Fibroblast of skin of right quadriceps (primary cell): ENCODE results near the gene VARS2.

ENCODE experiments used
- DNase-seq: peaks from one replicate; pipeline ENCODE4 v3.0.0-alpha.2; 2013

VARS2 gene

DNA sequence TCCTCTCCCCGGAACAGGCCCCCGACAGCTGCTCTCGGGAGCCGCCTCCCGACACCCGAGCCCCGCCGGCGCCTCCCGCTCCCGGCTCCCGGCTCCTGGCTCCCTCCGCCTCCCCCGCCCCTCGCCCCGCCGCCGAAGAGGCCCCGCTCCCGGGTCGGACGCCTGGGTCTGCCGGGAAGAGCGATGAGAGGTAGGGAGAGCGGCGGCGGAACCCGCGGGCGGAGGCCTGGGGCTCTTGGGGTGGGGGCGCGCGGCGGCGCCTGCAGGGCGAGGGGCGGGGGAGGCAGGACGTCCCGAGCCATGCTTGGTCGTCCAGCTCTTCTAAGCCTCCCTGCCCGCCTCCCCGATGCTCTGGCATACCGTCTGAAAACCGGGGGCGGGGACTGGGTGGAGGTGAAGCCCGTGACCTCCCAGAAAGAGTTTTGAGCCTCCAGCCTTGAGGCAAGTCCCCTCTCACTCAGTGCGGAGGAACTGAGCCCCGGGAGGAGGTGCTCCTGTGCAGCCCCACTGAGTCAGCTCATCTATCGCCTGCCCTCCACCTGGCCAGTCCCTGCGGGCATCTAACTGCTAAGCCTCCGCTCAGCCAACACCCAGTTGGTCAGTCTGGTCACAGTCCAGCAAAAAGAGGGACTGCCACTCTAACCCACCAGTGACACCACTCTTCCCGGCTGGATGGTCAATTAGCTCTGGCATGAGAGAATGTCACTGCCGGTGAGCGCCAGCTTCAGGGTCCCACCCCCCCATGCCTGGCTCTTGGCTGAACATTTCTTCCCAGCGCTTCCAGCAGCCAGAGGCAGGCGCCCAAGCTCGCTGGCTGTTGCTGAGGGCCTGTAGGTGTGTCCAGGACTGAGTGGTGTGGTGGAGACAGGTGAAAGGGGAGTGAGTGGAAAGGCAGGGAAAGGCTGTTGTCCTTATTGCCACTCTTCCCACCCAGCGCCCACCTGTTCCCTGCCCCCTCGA is 29.2 kb upstream of the VARS2 start:
- DNase-seq: peak; percentile 29

- DNase-seq: peak; percentile 19
Measured at GRCh38 chr6:30885481-30885998, 28.5 kb upstream of the VARS2 start.

DNA sequence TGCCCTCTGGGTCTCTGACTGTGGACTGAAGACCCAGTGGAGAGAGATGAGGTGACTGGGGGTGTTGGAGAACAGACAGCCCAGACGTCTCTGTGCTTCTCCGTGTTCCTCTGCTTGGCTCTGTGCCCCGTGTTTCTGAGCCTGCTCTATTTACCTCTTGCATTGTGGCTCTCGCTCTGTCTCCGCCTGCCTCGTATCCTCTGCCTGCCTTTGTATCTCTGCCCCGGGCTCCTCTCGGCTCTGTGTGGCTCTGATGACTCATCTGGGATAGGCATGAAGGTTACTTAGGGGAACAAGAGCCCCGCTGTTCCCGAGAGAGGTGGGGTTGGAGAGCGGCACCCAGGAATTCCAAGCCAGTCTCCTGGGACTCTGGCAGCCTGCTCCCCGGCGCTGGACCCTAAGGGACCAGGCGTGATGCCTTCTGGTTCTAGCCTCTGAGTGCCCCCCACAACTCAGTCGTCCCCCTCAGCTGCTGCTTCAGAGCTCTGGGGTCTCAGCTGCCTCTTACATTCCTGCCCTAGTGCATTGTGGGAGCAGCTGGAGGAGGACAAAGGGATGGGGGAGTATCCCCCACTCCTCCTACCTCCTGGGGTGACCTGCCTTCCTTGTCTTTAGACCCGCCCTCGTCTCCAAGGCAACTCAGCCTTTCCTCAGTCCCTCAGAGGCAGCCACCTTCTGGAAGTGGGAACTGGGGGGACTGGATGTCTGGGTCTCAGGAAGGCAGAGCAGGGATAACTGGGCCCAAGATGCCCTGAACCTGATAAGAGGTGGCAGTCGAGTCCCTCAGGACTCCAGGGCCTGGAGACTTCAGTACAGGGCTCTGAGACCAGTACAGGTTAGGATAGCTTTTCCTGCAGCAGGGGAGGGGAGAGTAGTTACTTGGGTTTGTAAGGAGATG is 27.8 kb upstream of the VARS2 start:
- DNase-seq: peak; percentile 86

DNA sequence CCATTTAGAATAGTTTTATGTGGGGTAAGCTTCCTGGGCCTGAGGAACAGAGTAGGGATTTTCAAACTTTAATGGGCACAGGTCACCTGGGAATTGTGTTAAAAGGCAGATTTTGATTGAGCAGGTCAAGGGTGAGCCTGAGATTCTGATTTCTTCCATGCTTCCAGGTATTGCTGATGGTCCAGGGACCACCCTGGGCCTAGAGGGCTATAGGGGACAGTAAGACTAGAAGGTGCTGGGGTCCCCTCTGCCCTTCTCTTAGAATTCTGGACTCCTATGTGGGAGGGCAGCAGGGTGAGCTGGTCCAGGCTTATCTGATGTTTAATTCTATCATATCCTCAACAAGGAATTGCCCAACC is 27.2 kb upstream of the VARS2 start:
- DNase-seq: no peak

DNA sequence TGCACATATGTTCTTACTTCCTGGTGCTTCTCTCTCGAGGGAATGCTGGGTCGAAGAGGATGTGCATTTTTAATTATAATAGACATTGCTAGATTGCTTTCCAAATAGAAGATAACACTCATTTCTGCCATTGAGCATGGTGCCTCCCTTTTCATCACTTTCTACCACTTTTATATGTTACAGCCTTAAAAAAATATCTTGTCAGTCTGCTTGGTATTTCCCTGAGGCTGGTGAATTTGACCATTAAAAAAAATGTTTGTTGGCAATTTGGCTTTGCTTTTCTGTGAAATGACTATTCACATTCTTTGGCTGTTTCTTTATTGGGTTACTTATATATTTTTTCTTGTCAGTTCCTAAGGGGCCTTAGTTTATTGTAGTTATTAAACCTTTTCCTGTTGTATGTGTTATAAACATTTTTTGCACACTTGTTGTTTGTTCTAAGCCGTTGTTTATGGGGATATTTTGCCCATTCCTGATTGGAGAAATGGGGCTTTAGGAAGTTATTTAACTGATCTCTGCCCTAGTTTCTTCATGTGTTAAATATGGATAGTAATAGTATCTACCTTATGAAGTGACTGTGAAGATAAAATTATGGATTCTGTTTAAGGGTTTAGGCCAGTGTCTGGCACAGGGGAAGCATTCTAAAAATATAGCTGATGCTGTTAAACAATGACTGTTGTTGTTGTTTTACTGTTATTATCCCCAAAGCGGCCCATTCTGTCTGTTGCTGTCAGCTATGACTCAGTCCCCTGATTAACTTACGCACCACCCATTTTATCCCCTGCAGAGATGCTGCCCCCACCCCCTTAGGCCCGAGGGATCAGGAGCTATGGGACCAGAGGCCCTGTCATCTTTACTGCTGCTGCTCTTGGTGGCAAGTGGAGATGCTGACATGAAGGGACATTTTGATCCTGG is 25.9 kb upstream of the VARS2 start:
- DNase-seq: peak; percentile 52

GRCh38 chr6:30888816-30889495 is 25.1 kb upstream of the VARS2 start:
- no peak for DNase-seq

DNA sequence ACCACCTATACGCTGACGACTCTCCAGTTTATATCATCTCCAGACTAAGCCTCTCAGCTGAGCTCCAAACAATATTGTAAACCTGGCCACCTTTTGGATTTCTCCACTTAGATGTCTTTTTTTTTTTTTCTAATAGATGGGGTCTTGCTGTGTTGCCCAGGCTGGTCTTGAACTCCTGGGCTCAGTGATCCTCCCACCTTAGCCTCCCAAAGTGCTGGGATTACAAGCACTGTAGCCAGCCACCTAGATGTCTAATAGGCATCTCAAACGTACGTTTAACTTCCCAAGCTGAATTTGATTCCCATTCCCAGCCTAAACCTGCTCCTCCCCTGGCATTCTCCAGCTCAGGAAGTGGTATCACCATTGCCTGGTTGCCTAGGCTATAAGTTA is 24.5 kb upstream of the VARS2 start:
- DNase-seq: no peak

DNA sequence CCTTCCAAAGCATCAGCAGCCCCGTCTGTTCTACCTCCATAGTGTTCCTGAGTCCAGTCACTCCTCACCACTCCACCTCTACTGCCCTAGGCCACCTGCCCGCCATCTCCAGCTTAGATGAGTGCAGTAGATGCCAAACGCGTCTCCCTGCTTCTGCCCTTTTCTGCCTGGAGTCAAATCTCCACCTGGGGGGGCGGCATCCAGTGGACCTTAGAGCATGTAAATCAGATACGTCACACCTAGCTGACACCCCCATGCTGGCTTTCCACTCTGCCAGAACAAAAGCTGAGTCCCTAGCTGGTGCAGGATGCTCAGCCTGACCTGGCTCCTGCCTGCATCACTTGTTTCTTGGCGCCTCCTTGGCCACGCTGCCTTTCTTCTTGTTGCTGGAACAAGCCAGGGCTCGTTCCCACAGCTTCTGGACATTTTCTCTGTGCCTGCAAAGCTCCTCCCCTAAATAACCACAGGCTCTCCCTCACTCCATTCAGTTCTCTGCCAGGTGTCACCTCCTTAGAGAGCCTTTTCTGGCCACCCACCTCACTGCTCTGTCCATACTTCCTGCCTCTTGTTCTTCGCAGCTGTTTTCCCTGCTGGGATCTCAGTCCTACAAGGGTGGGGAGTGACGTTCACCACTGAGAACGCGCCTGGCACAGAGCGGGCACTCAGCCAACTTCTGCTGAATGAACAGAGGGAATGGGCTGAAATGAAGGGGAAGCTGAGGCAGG is 24.0 kb upstream of the VARS2 start:
- DNase-seq: no peak

DNA sequence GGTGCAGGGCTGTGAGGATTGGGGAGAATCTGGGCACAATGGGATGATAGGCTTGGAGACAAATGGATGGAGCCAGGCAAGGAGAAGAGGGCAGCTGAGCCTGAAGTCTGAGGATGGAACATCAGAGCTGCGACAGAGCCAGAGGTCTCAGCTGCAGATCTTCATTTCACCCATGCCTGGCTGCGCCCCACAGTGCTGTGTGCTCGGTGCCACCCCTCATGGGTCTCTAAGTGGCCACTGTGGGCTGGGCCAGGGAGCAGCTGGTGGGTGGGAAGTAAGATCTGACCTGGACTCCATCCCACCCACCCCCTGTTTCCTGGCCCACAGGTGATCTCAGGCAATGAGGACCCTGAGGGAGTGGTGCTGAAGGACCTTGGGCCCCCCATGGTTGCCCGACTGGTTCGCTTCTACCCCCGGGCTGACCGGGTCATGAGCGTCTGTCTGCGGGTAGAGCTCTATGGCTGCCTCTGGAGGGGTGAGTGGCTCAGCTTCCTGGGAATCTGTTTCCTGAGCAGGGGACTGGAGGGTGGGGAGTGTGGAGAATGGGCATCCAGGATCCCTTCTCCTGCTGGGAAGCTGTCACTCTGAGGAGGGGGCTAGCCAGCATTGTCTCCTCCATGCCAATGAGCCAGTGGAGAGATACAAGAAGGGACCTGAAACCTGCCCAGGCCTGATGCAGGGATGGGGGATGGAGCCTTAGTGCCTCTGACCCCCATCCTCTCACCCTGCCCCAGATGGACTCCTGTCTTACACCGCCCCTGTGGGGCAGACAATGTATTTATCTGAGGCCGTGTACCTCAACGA is 23.2 kb upstream of the VARS2 start:
- no peak for DNase-seq

GRCh38 chr6:30891450-30891723 is 22.7 kb upstream of the VARS2 start:
- DNase-seq: no peak

DNA sequence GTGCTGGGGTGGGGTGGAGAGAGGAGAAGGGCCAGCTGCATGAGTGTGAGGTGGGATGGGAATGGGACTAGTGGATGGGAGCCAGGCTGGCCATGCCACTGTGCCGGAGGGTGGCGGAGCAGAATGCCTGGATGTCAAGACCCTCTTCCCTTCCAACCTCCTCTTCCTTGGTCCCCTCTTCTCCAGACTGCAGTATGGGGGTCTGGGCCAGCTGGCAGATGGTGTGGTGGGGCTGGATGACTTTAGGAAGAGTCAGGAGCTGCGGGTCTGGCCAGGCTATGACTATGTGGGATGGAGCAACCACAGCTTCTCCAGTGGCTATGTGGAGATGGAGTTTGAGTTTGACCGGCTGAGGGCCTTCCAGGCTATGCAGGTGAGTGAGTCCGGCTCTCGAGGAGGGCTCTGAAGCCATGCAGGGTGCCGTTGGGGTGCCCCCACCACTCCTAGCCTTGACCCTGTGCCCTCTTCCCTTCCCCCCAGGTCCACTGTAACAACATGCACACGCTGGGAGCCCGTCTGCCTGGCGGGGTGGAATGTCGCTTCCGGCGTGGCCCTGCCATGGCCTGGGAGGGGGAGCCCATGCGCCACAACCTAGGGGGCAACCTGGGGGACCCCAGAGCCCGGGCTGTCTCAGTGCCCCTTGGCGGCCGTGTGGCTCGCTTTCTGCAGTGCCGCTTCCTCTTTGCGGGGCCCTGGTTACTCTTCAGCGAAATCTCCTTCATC is 22.1 kb upstream of the VARS2 start:
- no peak for DNase-seq

DNA sequence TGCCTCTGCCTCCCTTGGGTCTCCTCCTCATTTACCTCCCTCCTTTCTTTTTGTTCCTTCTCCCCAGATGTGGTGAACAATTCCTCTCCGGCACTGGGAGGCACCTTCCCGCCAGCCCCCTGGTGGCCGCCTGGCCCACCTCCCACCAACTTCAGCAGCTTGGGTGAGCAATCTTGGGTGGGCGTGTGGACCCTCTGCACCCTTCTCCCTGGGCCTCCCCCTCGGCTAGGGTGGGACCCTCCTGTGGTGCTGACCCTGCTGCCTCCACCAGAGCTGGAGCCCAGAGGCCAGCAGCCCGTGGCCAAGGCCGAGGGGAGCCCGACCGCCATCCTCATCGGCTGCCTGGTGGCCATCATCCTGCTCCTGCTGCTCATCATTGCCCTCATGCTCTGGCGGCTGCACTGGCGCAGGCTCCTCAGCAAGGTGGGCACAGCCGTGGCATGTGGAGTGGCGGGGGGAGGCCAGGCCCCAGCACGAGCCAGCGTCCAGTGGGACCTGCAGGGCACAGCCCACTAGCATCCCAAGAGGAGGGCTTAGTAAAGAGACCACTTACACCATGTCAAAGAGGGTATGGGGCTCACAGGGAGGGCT is 20.9 kb upstream of the VARS2 start:
- DNase-seq: no peak

GRCh38 chr6:30893666-30894065 is 20.4 kb upstream of the VARS2 start:
- DNase-seq: no peak

- DNase-seq: no peak
Measured at GRCh38 chr6:30894381-30894780, 19.7 kb upstream of the VARS2 start.

DNA sequence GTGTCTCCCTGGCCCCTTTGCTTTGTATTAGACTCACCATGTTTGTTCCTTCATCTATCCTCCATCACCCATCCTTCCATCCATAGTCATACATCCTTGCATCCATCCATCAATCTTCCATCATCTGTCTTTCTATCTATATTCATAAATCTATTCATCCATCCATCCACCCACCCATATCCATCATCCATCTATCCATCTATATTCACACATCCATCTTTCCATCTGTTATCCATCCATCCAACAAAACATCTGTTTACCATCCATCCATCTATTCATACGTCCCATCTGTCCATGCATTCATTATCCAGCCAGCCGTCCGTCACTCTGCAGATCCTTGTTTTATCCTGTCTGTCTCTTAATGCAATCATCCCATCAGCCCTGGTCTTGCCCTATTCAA is 19.1 kb upstream of the VARS2 start:
- DNase-seq: no peak

DNA sequence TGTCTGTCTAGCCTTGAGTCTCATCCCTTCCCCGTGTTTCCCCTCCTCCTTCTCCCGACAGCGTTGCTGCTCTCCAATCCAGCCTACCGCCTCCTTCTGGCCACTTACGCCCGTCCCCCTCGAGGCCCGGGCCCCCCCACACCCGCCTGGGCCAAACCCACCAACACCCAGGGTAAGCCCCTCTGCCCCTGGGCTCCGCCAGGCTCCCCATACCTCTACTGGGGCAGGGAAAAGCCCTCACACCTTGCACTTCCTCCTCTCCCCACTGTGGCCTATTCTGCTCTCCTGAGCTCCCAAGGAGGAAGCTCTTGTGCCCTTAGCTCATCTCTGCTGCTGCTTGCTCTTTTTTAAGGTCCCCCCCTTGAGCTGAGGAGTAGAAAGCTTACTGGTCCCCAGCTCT is 18.7 kb upstream of the VARS2 start:
- DNase-seq: no peak

GRCh38 chr6:30896541-30896940 is 17.5 kb upstream of the VARS2 start:
- no peak for DNase-seq

- no peak for DNase-seq
Measured at GRCh38 chr6:30897882-30898281, 16.2 kb upstream of the VARS2 start.

- no peak for DNase-seq
Measured at GRCh38 chr6:30898750-30899360, 15.2 kb upstream of the VARS2 start.
